SK-N-MC (cell line): ENCODE data around the gene ADD3.

Experiments used
- EZH2 ChIP-seq: fragments of 200-600 bp; sonication (generic); IDR thresholded peaks from one replicate; pipeline ENCODE4 v1.6.1; 2017; ENCODE audit warnings: antibody characterized with exemption
- FOXP2 ChIP-seq: optimal IDR thresholded peaks from 2 replicates; pipeline ENCODE3; 2011; ENCODE audit warnings: mild to moderate bottlenecking, moderate library complexity; ENCODE audit not compliant: insufficient read depth; ENCODE audit errors: extremely low read length, control extremely low read depth
- POLR2AphosphoS5 ChIP-seq: IDR thresholded peaks from 2 replicates; pipeline ENCODE4 v1.6.1; 2012; ENCODE audit warnings: mild to moderate bottlenecking, low read depth, low read length, borderline replicate concordance

DNA sequence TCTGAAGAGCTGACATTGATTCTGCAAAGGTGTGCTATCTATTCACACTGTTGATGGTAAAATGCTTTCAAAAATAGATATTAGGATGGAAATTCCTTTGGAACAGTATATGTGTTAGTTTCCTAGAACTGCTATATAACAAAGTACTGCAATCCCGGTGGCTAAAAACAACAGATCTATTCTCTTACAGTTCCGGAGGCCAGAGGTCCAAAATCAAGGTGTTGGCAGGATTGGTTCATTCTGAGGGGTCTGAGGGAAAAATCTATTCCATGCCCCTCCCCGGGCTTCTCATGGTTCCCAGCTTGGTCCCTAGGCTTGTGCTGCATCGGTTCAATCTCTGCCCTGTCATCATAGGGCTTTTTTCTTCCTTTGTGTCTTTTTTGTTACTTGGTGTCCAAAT is 79.9 kb downstream of the ADD3 start:
- TF ChIP-seq EZH2, result no peak
- no peak for TF ChIP-seq POLR2AphosphoS5
- no peak for TF ChIP-seq FOXP2
